Retinal pigment epithelial cell (primary cell): Measurements from ENCODE around the gene TATDN2.
A peak's percentile ranks its signal among the peaks of the same experiment; 100 is the strongest.

Experiments used
- DNase-seq: peaks from one replicate; pipeline ENCODE4 v3.0.0-alpha.2; 2010; ENCODE audit warnings: low read depth
- H3K4me3 ChIP-seq: 2 replicates; pipeline ENCODE4 v1.5.1; 2011; ENCODE audit warnings: mild to moderate bottlenecking, low read length, control low read depth, moderate library complexity
- CTCF ChIP-seq: conservative IDR thresholded peaks from 2 replicates; pipeline ENCODE4 v1.5.1; 2011; ENCODE audit warnings: low read depth, low read length, control low read depth, inconsistent platforms

Gene TATDN2

GRCh38 chr3:10238345-10239183 is 9.7 kb upstream of the TATDN2 start:
- no peak for DNase-seq
- no peak overlapping the region for H3K4me3 ChIP-seq
- no peak for TF ChIP-seq CTCF

- DNase-seq = no peak
- no peak for TF ChIP-seq CTCF
- H3K4me3 ChIP-seq = no peak overlapping the region
These were observed 7.5 kb upstream of the TATDN2 start for GRCh38 chr3:10240799-10241198.

GRCh38 chr3:10242182-10243065 is 5.8 kb upstream of the TATDN2 start:
- DNase-seq = no peak
- H3K4me3 ChIP-seq = no peak overlapping the region
- no peak for TF ChIP-seq CTCF

- no peak for DNase-seq
- TF ChIP-seq CTCF = no peak
These were observed 4.2 kb upstream of the TATDN2 start for GRCh38 chr3:10244009-10244408.

GRCh38 chr3:10245081-10245712 is 3.1 kb upstream of the TATDN2 start:
- H3K4me3 ChIP-seq = no peak overlapping the region
- DNase-seq = no peak
- TF ChIP-seq CTCF = no peak

More at GRCh38 chr3:10244009-10244408, 4.2 kb upstream of the TATDN2 start:
- no peak overlapping the region for H3K4me3 ChIP-seq

GRCh38 chr3:10247679-10248183 is 528 bp upstream of the TATDN2 start:
- TF ChIP-seq CTCF = no peak
- DNase-seq = no peak
- peak overlapping the region; percentile 84 for H3K4me3 ChIP-seq
